MM.1S (cell line): ENCODE measurements around the gene CELF2.

ENCODE experiments used
- DNase-seq: peaks from one replicate; pipeline ENCODE4 v3.0.0-alpha.2; 2015
- H2AFZ ChIP-seq: fragments of 300-600 bp; sonication (generic); 2 replicates; pipeline ENCODE4 v1.6.0; 2016; ENCODE audit warnings: antibody characterized with exemption, low read length
- H3F3A ChIP-seq: fragments of 300-600 bp; sonication (generic); 2 replicates; pipeline ENCODE4 v1.6.1; 2016; ENCODE audit warnings: mild to moderate bottlenecking, antibody characterized with exemption, low read length, moderate library complexity, mixed read lengths; ENCODE audit not compliant: insufficient read depth
- H3K27ac ChIP-seq: fragments of 300-600 bp; sonication (generic); 2 replicates; pipeline ENCODE4 v1.5.1; 2016; ENCODE audit warnings: mild to moderate bottlenecking, low read length
- H3K27me3 ChIP-seq: fragments of 300-600 bp; sonication (generic); replicated peaks from 2 replicates; pipeline ENCODE4 v1.6.0; 2016; ENCODE audit warnings: low read length; ENCODE audit not compliant: insufficient read depth
- H3K36me3 ChIP-seq: fragments of 300-600 bp; sonication (generic); replicated peaks from 2 replicates; pipeline ENCODE4 v1.6.1; 2016; ENCODE audit warnings: mild to moderate bottlenecking, low read length, mixed read lengths; ENCODE audit not compliant: insufficient read depth
- H3K4me1 ChIP-seq: fragments of 300-600 bp; sonication (generic); 2 replicates; pipeline ENCODE4 v1.6.1; 2016; ENCODE audit warnings: low read length, mixed read lengths
- H3K4me2 ChIP-seq: fragments of 300-600 bp; sonication (generic); 2 replicates; pipeline ENCODE4 v1.6.0; 2016; ENCODE audit warnings: low read depth, low read length
- H3K4me3 ChIP-seq: fragments of 300-600 bp; sonication (generic); 2 replicates; pipeline ENCODE4 v1.5.1; 2016; ENCODE audit warnings: low read length, mixed read lengths
- H3K79me2 ChIP-seq: fragments of 300-600 bp; sonication (generic); 2 replicates; pipeline ENCODE4 v1.6.1; 2016; ENCODE audit warnings: mixed run types, low read length, mixed read lengths
- H3K9ac ChIP-seq: fragments of 300-600 bp; sonication (generic); 2 replicates; pipeline ENCODE4 v1.6.1; 2016; ENCODE audit warnings: low read length, mixed read lengths
- H3K9me2 ChIP-seq: fragments of 300-600 bp; sonication (generic); replicated peaks from 2 replicates; pipeline ENCODE4 v1.6.1; 2016; ENCODE audit warnings: mild to moderate bottlenecking, low read length, mixed read lengths; ENCODE audit not compliant: insufficient read depth
- H3K9me3 ChIP-seq: fragments of 300-600 bp; sonication (generic); replicated peaks from 2 replicates; pipeline ENCODE4 v1.6.1; 2016; ENCODE audit warnings: mild to moderate bottlenecking, low read length, mixed read lengths; ENCODE audit not compliant: insufficient read depth
- H4K20me1 ChIP-seq: fragments of 300-600 bp; sonication (generic); 2 replicates; pipeline ENCODE4 v1.6.1; 2016; ENCODE audit warnings: mild to moderate bottlenecking, low read length, moderate library complexity, mixed read lengths; ENCODE audit not compliant: insufficient read depth
- CTCF ChIP-seq: fragments of 300-600 bp; sonication (generic); IDR thresholded peaks from 2 replicates; pipeline ENCODE4 v1.5.1; 2016; ENCODE audit warnings: antibody characterized with exemption, low read length, mixed read lengths
- EZH2 ChIP-seq: fragments of 300-600 bp; sonication (generic); optimal IDR thresholded peaks from 2 replicates; pipeline ENCODE3; 2017; ENCODE audit warnings: low read depth, mild to moderate bottlenecking, antibody characterized with exemption, low read length, mixed read lengths
- EZH2phosphoT487 ChIP-seq: fragments of 300-600 bp; sonication (generic); IDR thresholded peaks from 2 replicates; pipeline ENCODE4 v1.6.1; 2018; ENCODE audit warnings: antibody characterized with exemption, low read length

CELF2 gene

GRCh38 chr10:11300026-11300425, 282.4 kb downstream of the CELF2 start:
- DNase-seq, result no peak
- H3K9ac ChIP-seq, result no peak overlapping the region
- TF ChIP-seq CTCF (no peak), EZH2phosphoT487 (no peak), EZH2 (no peak)
- H3K27me3 ChIP-seq, result no peaks in the 10 kb centered on the region
- no peak overlapping the region for H3K4me3 ChIP-seq
- peaks cover 14% of the 10 kb centered on the region; the same call in 1 of the 2 replicates for H3K4me1 ChIP-seq
- H3K4me2 ChIP-seq, result no peak overlapping the region
- H2AFZ ChIP-seq, result no peak overlapping the region
- peaks cover 95% of the 10 kb centered on the region for H3K79me2 ChIP-seq
- peaks cover 8% of the 10 kb centered on the region; the same call in 1 of the 2 replicates for H4K20me1 ChIP-seq
- peaks cover 41% of the 10 kb centered on the region for H3K36me3 ChIP-seq
- no peaks in the 10 kb centered on the region for H3K9me3 ChIP-seq
- peaks cover 51% of the 10 kb centered on the region; the same call in 1 of the 2 replicates for H3F3A ChIP-seq
- H3K9me2 ChIP-seq, result no peaks in the 10 kb centered on the region
- no peak overlapping the region for H3K27ac ChIP-seq

- H3K4me3 ChIP-seq, result no peak overlapping the region
- H3K4me2 ChIP-seq, result no peak overlapping the region
- no peaks in the 10 kb centered on the region for H3K27me3 ChIP-seq
- peaks cover 95% of the 10 kb centered on the region for H3K79me2 ChIP-seq
- no peak for TF ChIP-seq EZH2phosphoT487
- no peak for TF ChIP-seq CTCF
- TF ChIP-seq EZH2, result no peak
- H3K4me1 ChIP-seq, result peaks cover 20% of the 10 kb centered on the region
- peaks cover 48% of the 10 kb centered on the region; the same call in 1 of the 2 replicates for H3F3A ChIP-seq
- H3K27ac ChIP-seq, result no peak overlapping the region
- H3K9me2 ChIP-seq, result no peaks in the 10 kb centered on the region
- no peaks in the 10 kb centered on the region for H3K9me3 ChIP-seq
- no peak overlapping the region for H2AFZ ChIP-seq
- H3K9ac ChIP-seq, result no peak overlapping the region
- peaks cover 43% of the 10 kb centered on the region for H3K36me3 ChIP-seq
- DNase-seq, result no peak
- H4K20me1 ChIP-seq, result peaks cover 5% of the 10 kb centered on the region; the same call in 1 of the 2 replicates
These were observed 282.9 kb downstream of the CELF2 start for GRCh38 chr10:11300563-11300962.

DNA sequence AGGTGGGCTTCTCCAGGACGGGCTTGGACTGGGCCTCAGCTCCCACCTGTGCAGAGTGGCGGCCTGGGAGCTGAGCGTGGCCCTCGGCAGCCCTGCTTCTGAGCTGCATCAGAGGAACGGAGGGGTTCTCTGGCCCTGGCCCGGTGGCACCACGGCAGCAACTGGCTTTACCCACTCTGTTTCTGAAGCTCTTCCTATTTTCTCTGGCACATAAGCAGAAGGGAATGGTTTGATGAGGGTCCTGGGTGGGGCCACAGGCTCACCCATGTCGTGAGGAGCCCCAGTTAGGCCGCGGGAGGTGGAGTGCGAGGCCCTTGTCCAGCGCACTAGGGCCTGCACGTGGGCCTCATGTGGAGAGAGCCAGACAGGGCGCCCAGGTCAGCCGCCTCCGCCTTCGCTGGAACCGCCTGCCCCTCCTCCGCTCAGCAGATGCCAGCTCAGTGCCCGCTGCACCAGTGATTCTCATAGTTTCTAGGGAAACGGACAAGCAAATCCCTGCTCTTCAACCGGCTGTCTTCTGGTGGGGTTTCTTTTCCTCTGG, 284.0 kb downstream of the CELF2 start:
- Histone ChIP-seq H3K9me3 (no peaks in the 10 kb centered on the region), H3K4me1 (peaks cover 29% of the 10 kb centered on the region), H2AFZ (no peak overlapping the region), H4K20me1 (no peaks in the 10 kb centered on the region), H3K27me3 (no peaks in the 10 kb centered on the region), H3F3A (peaks cover 51% of the 10 kb centered on the region), H3K4me3 (no peak overlapping the region), H3K9ac (no peak overlapping the region), H3K36me3 (peaks cover 37% of the 10 kb centered on the region), H3K27ac (no peak overlapping the region), H3K4me2 (no peak overlapping the region), H3K79me2 (peaks cover 95% of the 10 kb centered on the region), H3K9me2 (no peaks in the 10 kb centered on the region)
- no peak for DNase-seq
- TF ChIP-seq CTCF (no peak), EZH2phosphoT487 (no peak), EZH2 (no peak)
